Loucy (cell line): ENCODE results near the gene ZNF320.
"Not testable (repeated sequence)": the region's sequence is repeated elsewhere in the genome, so short reads cannot be mapped to it uniquely, and the experiment has no call there.

Source experiments
- EZH2phosphoT487 ChIP-seq: fragments of 200-600 bp; IDR thresholded peaks from 2 replicates; pipeline ENCODE4 v1.6.1; 2018; ENCODE audit warnings: antibody characterized with exemption, mild to moderate bottlenecking, moderate library complexity, borderline replicate concordance
- TF ChIP-seq, protein P1 (sequence below): fragments of 200-600 bp; sonication (generic); conservative IDR thresholded peaks from 2 replicates; pipeline ENCODE4 v1.5.1; 2014; ENCODE audit warnings: mild to moderate bottlenecking, antibody characterized with exemption, low read length

DNA sequence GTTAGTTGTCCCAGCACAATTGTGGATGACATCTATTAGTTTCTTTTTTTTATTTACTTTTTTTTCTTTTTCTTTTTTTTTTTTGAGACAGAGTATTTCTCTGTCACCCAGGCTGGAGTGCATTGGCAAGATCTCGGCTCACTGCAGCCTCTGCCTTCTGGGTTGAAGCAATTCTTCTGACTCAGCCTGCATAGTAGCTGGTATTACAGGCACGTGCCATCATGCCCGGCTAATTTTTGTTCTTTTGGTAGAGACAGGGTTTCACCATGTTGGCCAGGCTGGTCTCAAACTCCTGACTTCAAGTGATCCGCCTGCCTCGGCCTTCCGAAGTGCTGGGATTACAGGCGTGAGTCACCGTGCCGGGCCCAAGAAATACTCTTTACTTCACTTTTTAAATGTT lies 27.2 kb upstream of the ZNF320 start:
- TF ChIP-seq, protein P1, sequence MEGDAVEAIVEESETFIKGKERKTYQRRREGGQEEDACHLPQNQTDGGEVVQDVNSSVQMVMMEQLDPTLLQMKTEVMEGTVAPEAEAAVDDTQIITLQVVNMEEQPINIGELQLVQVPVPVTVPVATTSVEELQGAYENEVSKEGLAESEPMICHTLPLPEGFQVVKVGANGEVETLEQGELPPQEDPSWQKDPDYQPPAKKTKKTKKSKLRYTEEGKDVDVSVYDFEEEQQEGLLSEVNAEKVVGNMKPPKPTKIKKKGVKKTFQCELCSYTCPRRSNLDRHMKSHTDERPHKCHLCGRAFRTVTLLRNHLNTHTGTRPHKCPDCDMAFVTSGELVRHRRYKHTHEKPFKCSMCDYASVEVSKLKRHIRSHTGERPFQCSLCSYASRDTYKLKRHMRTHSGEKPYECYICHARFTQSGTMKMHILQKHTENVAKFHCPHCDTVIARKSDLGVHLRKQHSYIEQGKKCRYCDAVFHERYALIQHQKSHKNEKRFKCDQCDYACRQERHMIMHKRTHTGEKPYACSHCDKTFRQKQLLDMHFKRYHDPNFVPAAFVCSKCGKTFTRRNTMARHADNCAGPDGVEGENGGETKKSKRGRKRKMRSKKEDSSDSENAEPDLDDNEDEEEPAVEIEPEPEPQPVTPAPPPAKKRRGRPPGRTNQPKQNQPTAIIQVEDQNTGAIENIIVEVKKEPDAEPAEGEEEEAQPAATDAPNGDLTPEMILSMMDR: not testable (repeated sequence)
- not testable (repeated sequence) for TF ChIP-seq EZH2phosphoT487
